Measurements from ENCODE around the gene GTF2F2.

GTF2F2 gene

GRCh38 chr13:45132369-45133064 is 12.2 kb downstream of the GTF2F2 start:
- Histone ChIP-seq H3K27ac (ENCODE audit: low read length) (no peak overlapping the region), H3K4me3 (ENCODE audit: low read depth in 1 of 2, low read length in 2 of 2) (no peak overlapping the region), H3K9me3 (ENCODE audit: control insufficient read depth in 1 of 2, low read length in 2 of 2) (no peaks in the 10 kb centered on the region), H3K27me3 (ENCODE audit: low read depth, low read length) (no peaks in the 10 kb centered on the region), H3K36me3 (ENCODE audit: control insufficient read depth in 1 of 2, insufficient read depth in 2 of 2, low read length in 2 of 2) (no peaks in the 10 kb centered on the region), H3K4me1 (ENCODE audit: control insufficient read depth in 1 of 2, insufficient read depth in 2 of 2, low read length in 2 of 2) (no peaks in the 10 kb centered on the region)

- no peaks in the 10 kb centered on the region for H3K4me1 ChIP-seq (ENCODE audit: control insufficient read depth in 1 of 2, insufficient read depth in 2 of 2, low read length in 2 of 2)
- peaks cover 6% of the 10 kb centered on the region in 2 donors for H3K36me3 ChIP-seq (ENCODE audit: control insufficient read depth in 1 of 2, insufficient read depth in 2 of 2, low read length in 2 of 2)
- no peak overlapping the region for H3K4me3 ChIP-seq (ENCODE audit: low read depth in 1 of 2, low read length in 2 of 2)
- H3K27me3 ChIP-seq (ENCODE audit: low read depth, low read length): no peaks in the 10 kb centered on the region
- H3K27ac ChIP-seq (ENCODE audit: low read length): no peak overlapping the region
- H3K9me3 ChIP-seq (ENCODE audit: control insufficient read depth in 1 of 2, low read length in 2 of 2): no peaks in the 10 kb centered on the region
Observed at GRCh38 chr13:45133396-45134118, 13.2 kb downstream of the GTF2F2 start.

GRCh38 chr13:45136741-45137504 is 16.6 kb downstream of the GTF2F2 start:
- Histone ChIP-seq H3K9me3 (ENCODE audit: control insufficient read depth in 1 of 2, low read length in 2 of 2) (no peaks in the 10 kb centered on the region), H3K27ac (ENCODE audit: low read length) (no peak overlapping the region), H3K27me3 (ENCODE audit: low read depth, low read length) (no peaks in the 10 kb centered on the region), H3K4me3 (ENCODE audit: low read depth in 1 of 2, low read length in 2 of 2) (no peak overlapping the region), H3K4me1 (ENCODE audit: control insufficient read depth in 1 of 2, insufficient read depth in 2 of 2, low read length in 2 of 2) (no peaks in the 10 kb centered on the region), H3K36me3 (ENCODE audit: control insufficient read depth in 1 of 2, insufficient read depth in 2 of 2, low read length in 2 of 2) (peaks cover 6 to 12% of the 10 kb centered on the region in 2 donors)

- no peaks in the 10 kb centered on the region for H3K9me3 ChIP-seq (ENCODE audit: control insufficient read depth in 1 of 2, low read length in 2 of 2)
- no peak overlapping the region for H3K27ac ChIP-seq (ENCODE audit: low read length)
- peaks cover 0 to 3% of the 10 kb centered on the region in 2 donors for H3K4me1 ChIP-seq (ENCODE audit: control insufficient read depth in 1 of 2, insufficient read depth in 2 of 2, low read length in 2 of 2)
- H3K4me3 ChIP-seq (ENCODE audit: low read depth in 1 of 2, low read length in 2 of 2): no peak overlapping the region
- H3K27me3 ChIP-seq (ENCODE audit: low read depth, low read length): no peaks in the 10 kb centered on the region
- H3K36me3 ChIP-seq (ENCODE audit: control insufficient read depth in 1 of 2, insufficient read depth in 2 of 2, low read length in 2 of 2): peaks cover 6 to 12% of the 10 kb centered on the region in 2 donors
Observed at GRCh38 chr13:45137526-45137925, 17.2 kb downstream of the GTF2F2 start.

GRCh38 chr13:45138282-45138681 is 18.0 kb downstream of the GTF2F2 start:
- Histone ChIP-seq H3K9me3 (ENCODE audit: control insufficient read depth in 1 of 2, low read length in 2 of 2) (no peaks in the 10 kb centered on the region), H3K27me3 (ENCODE audit: low read depth, low read length) (no peaks in the 10 kb centered on the region)

GRCh38 chr13:45141369-45141768 is 21.1 kb downstream of the GTF2F2 start:
- H3K27me3 ChIP-seq (ENCODE audit: low read depth, low read length): no peaks in the 10 kb centered on the region
- peaks cover 0 to 6% of the 10 kb centered on the region in 2 donors for H3K4me1 ChIP-seq (ENCODE audit: control insufficient read depth in 1 of 2, insufficient read depth in 2 of 2, low read length in 2 of 2)
- H3K4me3 ChIP-seq (ENCODE audit: low read depth in 1 of 2, low read length in 2 of 2): no peak overlapping the region
- H3K27ac ChIP-seq (ENCODE audit: low read length): no peak overlapping the region
- H3K36me3 ChIP-seq (ENCODE audit: control insufficient read depth in 1 of 2, insufficient read depth in 2 of 2, low read length in 2 of 2): peaks cover 6 to 12% of the 10 kb centered on the region in 2 donors
- H3K9me3 ChIP-seq (ENCODE audit: control insufficient read depth in 1 of 2, low read length in 2 of 2): no peaks in the 10 kb centered on the region

More at GRCh38 chr13:45138282-45138681, 18.0 kb downstream of the GTF2F2 start:
- H3K4me3 ChIP-seq (ENCODE audit: low read depth in 1 of 2, low read length in 2 of 2): no peak overlapping the region
- H3K4me1 ChIP-seq (ENCODE audit: control insufficient read depth in 1 of 2, insufficient read depth in 2 of 2, low read length in 2 of 2): peaks cover 0 to 6% of the 10 kb centered on the region in 2 donors
- H3K27ac ChIP-seq (ENCODE audit: low read length): no peak overlapping the region
- H3K36me3 ChIP-seq (ENCODE audit: control insufficient read depth in 1 of 2, insufficient read depth in 2 of 2, low read length in 2 of 2): peaks cover 6 to 12% of the 10 kb centered on the region in 2 donors

GRCh38 chr13:45142440-45143345 is 22.4 kb downstream of the GTF2F2 start:
- Histone ChIP-seq H3K9me3 (ENCODE audit: control insufficient read depth in 1 of 2, low read length in 2 of 2) (no peaks in the 10 kb centered on the region), H3K27me3 (ENCODE audit: low read depth, low read length) (no peaks in the 10 kb centered on the region), H3K4me3 (ENCODE audit: low read depth in 1 of 2, low read length in 2 of 2) (no peak overlapping the region), H3K27ac (ENCODE audit: low read length) (no peak overlapping the region), H3K4me1 (ENCODE audit: control insufficient read depth in 1 of 2, insufficient read depth in 2 of 2, low read length in 2 of 2) (peaks cover 0 to 6% of the 10 kb centered on the region in 2 donors), H3K36me3 (ENCODE audit: control insufficient read depth in 1 of 2, insufficient read depth in 2 of 2, low read length in 2 of 2) (peaks cover 6 to 12% of the 10 kb centered on the region in 2 donors)

GRCh38 chr13:45143346-45143751 is 23.0 kb downstream of the GTF2F2 start:
- Histone ChIP-seq H3K4me3 (ENCODE audit: low read depth in 1 of 2, low read length in 2 of 2) (no peak overlapping the region), H3K27ac (ENCODE audit: low read length) (no peak overlapping the region), H3K9me3 (ENCODE audit: control insufficient read depth in 1 of 2, low read length in 2 of 2) (no peaks in the 10 kb centered on the region), H3K27me3 (ENCODE audit: low read depth, low read length) (no peaks in the 10 kb centered on the region), H3K4me1 (ENCODE audit: control insufficient read depth in 1 of 2, insufficient read depth in 2 of 2, low read length in 2 of 2) (peaks cover 0 to 6% of the 10 kb centered on the region in 2 donors), H3K36me3 (ENCODE audit: control insufficient read depth in 1 of 2, insufficient read depth in 2 of 2, low read length in 2 of 2) (peaks cover 1 to 9% of the 10 kb centered on the region in 2 donors)

- H3K4me3 ChIP-seq (ENCODE audit: low read depth in 1 of 2, low read length in 2 of 2): no peak overlapping the region
- no peaks in the 10 kb centered on the region for H3K4me1 ChIP-seq (ENCODE audit: control insufficient read depth in 1 of 2, insufficient read depth in 2 of 2, low read length in 2 of 2)
- H3K9me3 ChIP-seq (ENCODE audit: control insufficient read depth in 1 of 2, low read length in 2 of 2): no peaks in the 10 kb centered on the region
- H3K36me3 ChIP-seq (ENCODE audit: control insufficient read depth in 1 of 2, insufficient read depth in 2 of 2, low read length in 2 of 2): peaks cover 0 to 6% of the 10 kb centered on the region in 2 donors
- no peaks in the 10 kb centered on the region for H3K27me3 ChIP-seq (ENCODE audit: low read depth, low read length)
- H3K27ac ChIP-seq (ENCODE audit: low read length): no peak overlapping the region
Observed at GRCh38 chr13:45149964-45150363, 29.7 kb downstream of the GTF2F2 start.

- peaks cover 4 to 13% of the 10 kb centered on the region in 2 donors for H3K36me3 ChIP-seq (ENCODE audit: control insufficient read depth in 1 of 2, insufficient read depth in 2 of 2, low read length in 2 of 2)
- no peaks in the 10 kb centered on the region for H3K27me3 ChIP-seq (ENCODE audit: low read depth, low read length)
- H3K4me1 ChIP-seq (ENCODE audit: control insufficient read depth in 1 of 2, insufficient read depth in 2 of 2, low read length in 2 of 2): no peaks in the 10 kb centered on the region
- no peaks in the 10 kb centered on the region for H3K9me3 ChIP-seq (ENCODE audit: control insufficient read depth in 1 of 2, low read length in 2 of 2)
- no peak overlapping the region for H3K4me3 ChIP-seq (ENCODE audit: low read depth in 1 of 2, low read length in 2 of 2)
- H3K27ac ChIP-seq (ENCODE audit: low read length): no peak overlapping the region
Observed at GRCh38 chr13:45156565-45157361, 36.5 kb downstream of the GTF2F2 start.
